GM19351 (cell line): ENCODE results near the gene NPHS1.

ENCODE experiments used
- ATAC-seq: cut with Tn5 transposase; IDR thresholded peaks from one replicate; pipeline ENCODE4 v1.9.1; 2021; ENCODE audit warnings: mild to moderate bottlenecking, moderate library complexity; ENCODE audit not compliant: unreplicated experiment

The NPHS1 gene

DNA sequence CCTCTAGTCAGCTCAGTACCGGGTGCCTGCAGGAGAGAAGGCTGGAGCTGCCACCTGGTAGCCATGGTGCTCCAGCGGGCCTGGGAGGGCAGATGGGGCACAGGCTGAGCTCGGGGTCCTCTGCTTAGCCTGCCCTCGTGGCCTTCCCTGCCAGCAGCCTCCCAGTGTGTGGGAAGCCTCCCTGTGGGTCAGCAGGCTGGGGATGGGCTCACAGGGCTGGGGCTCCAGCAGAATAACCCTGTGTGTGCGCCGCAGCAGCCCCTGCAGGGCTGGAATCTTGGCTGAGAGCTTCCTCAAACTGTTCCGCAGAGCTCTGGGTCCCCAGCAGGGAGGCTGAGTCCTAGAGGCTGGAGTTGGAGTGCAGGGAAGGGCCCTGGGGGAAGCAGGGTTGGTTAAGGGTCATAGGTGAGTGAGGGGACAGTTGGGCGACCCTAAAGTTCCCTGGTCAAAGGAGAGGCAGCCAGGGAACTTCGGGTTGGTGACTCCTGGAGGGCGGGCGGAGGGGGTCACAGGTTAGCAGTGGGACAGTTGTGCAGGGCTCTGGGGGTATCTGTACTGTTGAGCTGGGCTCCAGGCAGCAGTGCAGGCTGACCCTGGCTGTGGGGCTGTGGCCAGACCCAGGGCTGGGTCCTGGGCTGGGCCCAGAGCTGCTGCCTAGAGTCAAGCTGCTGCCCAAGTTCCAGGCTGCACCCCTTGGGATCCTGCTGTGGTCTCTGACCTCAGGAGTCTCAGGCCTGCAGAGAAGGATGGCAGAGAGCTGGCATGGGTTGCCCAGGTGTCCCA, 62.9 kb downstream of the NPHS1 start:
- ATAC-seq = no peak

DNA sequence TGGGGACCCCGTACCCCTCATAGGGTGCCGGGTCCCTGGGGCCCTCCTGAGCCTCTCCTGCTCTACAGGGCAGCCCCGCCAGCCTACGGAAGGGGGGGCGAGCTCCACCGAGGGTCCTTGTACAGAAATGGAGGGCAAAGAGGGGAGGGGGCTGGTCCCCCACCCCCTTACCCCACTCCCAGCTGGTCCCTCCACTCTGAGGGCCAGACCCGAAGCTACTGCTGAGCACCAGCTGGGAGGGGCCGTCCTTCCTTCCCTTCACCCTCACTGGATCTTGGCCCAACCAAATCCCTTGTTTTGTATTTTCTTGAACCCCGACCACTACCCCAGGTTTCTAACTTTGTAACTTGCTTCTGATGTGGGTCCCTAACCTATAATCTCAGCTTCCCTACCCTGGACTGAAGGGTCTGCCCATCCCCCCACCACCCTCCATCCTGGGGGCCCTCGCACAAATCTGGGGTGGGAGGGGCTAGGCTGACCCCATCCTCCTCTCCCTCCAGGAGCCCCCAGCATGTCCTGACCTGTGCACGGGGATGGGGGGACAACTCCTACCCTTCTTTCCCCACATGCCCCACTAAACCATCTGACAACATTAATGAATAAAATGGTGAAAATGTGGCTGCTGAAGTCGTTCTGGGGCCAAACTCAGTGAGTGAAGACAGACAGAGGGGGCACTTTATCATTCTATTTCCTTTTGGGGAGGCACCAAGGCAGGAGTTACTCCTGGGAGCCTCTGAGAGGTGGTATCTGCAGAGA, 63.9 kb downstream of the NPHS1 start:
- ATAC-seq = no peak

DNA sequence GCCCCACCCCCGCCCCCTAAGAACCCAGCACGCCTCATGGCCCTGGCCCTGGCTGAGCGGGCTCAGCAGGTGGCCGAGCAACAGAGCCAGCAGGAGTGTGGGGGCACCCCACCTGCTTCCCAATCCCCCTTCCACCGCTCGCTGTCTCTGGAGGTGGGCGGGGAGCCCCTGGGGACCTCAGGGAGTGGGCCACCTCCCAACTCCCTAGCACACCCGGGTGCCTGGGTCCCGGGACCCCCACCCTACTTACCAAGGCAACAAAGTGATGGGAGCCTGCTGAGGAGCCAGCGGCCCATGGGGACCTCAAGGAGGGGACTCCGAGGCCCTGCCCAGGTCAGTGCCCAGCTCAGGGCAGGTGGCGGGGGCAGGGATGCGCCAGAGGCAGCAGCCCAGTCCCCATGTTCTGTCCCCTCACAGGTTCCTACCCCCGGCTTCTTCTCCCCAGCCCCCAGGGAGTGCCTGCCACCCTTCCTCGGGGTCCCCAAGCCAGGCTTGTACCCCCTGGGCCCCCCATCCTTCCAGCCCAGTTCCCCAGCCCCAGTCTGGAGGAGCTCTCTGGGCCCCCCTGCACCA, 65.0 kb downstream of the NPHS1 start:
- ATAC-seq = no peak

DNA sequence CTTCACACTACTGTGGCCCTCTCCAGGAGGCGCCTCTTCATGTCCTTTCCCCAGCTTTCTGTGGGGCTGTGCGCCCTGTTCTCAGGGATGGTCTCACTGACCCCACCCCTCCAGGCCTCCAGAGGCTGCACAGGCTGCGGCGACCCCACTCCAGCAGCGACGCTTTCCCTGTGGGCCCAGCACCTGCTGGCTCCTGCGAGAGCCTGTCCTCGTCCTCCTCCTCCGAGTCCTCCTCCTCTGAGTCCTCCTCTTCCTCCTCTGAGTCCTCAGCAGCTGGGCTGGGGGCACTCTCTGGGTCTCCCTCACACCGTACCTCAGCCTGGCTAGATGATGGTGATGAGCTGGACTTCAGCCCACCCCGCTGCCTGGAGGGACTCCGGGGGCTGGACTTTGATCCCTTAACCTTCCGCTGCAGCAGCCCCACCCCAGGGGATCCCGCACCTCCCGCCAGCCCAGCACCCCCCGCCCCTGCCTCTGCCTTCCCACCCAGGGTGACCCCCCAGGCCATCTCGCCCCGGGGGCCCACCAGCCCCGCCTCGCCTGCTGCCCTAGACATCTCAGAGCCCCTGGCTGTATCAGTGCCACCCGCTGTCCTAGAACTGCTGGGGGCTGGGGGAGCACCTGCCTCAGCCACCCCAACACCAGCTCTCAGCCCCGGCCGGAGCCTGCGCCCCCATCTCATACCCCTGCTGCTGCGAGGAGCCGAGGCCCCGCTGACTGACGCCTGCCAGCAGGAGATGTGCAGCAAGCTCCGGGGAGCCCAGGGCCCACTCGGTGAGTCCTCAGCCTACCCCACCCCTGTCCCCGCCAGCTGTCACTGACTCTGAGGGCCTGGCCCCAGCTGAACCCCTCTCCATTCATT, 65.8 kb downstream of the NPHS1 start:
- ATAC-seq = no peak

DNA sequence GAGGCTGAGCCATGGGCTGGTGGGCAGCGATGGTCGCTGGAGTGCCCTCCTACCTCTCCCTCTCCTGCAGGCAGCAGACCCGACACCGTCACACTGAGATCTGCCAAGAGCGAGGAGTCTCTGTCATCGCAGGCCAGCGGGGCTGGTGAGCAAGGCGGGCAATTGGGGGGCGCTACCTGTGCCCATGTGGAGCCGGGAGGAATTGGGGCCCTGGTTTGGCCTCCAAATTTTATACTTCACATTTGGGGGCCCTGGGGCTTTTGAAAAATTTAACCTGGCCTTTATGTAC, 67.0 kb downstream of the NPHS1 start:
- no peak for ATAC-seq

DNA sequence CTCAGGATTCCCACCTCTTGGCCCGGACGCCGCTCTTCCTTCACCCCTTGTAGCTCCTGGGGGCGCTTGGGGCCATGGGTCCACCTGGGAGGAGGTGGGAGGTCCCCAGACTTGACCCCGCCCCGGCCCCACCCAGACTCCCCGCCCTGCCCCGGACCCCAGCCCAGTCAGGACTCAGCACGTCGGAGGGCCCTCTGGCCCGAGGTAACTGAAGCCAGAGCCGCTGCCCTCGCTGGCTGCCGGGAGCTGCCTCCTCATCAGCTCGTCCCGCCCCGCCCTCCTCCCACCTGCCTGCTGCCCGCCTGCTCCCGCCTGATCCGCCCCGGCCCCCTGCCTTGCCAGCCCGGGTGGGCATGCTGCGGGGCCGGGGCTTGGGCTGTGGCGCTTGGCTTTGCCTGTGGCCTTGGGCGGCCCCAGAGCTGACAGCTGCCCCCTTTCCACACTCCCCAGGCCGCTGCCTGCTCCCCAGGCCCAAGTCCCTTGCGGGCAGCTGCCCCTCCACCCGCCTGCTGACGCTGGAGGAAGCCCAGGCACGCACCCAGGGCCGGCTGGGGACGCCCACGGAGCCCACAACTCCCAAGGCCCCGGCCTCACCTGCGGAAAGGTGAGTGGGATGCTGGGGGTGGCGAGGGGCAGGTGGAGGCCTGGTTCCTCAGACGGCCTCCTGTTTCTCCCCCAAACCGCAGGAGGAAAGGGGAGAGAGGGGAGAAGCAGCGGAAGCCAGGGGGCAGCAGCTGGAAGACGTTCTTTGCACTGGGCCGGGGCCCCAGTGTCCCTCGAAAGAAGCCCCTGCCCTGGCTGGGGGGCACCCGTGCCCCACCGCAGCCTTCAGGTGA, 67.6 kb downstream of the NPHS1 start:
- no peak for ATAC-seq

DNA sequence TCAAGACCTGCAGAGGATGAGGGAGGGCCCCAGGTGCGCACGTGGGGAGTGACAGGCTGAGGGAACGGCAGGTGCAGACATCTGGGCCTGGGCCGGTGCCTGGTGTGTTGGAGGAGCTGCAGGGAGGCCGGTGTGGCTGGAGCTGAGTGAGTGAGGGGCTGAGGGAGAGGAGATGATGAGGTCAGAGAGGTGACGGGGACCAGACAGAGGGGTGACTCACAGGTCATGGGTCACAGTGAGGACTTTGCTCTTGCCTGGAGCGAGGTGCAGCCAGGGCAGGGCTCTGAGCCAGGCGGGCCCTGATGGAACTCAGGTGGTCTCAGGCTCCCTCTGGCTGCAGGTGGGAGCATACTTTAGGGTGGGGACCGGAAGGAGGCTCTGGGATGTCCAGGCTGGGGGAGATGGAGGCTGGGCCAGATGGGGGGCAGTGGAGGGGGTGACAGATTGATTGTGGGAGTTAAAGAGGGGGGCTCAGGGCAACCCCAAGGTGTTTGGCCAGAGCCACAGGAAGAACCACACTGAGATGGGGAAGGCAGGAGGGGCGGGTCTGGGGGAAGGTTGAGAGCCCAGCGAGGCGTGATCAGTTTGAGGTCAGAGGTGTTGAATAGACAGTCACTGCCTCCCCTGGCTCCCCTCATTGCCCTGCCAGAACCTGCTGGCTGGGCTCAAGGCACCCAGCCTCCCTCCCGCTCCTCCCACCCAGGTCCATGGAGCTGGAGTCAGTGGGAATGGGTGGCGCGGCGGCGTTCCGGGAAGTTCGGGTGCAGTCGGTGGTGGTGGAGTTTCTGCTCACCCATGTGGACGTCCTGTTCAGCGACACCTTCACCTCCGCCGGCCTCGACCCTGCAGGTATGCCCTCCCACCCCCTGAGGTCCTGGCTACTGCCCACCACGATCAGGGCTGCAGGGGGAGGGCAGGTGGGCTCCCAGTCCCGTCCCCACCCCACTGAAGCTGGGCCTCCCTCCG, 68.6 kb downstream of the NPHS1 start:
- no peak for ATAC-seq

DNA sequence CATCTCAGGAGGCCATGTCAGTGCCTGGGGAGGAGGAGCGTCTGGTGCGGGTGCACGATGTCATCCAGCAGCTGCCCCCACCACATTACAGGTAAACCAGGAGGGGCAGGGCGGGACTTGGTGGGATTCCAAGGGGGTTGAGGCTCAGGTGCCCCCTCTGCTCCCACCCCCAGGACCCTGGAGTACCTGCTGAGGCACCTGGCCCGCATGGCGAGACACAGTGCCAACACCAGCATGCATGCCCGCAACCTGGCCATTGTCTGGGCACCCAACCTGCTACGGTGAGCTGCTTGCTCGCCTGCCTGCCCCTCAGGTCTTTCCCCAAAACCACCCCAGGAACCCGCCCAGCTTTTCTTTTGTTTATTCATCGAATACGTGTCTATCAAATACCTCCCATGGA, 69.7 kb downstream of the NPHS1 start:
- no peak for ATAC-seq

DNA sequence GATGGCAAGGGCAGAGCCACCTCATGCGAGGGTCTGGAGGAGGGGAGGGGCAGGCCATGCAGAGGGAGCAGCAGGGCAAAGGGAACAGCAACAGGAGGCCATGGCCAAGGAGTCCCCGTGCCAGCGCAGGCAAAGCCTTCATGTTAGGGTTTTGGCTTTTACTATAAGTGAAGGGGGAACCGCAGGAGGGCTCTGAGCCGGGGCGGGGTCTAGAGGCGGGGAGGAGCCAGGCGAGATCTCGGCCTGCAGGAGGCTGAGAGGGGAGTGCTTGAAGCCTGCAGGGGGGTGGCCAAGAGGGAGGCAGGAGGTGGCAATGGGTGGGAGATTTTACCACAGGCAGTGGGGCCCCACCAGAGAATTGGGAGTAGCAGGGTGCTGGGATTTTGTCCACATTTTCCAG, 70.7 kb downstream of the NPHS1 start:
- ATAC-seq = no peak

DNA sequence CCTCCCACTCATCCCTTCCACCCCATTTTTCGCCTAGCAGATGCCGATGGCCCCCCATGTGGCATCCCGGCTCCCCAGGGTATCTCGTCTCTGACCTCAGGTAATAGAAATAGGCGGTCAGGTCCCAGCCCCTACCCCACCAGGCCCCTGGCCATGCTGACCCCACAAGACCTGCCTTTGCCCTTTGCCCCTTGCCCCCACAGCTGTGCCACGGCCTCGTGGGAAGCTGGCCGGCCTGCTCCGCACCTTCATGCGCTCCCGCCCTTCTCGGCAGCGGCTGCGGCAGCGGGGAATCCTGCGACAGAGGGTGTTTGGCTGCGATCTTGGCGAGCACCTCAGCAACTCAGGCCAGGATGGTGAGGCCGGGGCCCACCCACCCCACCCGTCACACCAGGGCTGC, 71.6 kb downstream of the NPHS1 start:
- no peak for ATAC-seq

DNA sequence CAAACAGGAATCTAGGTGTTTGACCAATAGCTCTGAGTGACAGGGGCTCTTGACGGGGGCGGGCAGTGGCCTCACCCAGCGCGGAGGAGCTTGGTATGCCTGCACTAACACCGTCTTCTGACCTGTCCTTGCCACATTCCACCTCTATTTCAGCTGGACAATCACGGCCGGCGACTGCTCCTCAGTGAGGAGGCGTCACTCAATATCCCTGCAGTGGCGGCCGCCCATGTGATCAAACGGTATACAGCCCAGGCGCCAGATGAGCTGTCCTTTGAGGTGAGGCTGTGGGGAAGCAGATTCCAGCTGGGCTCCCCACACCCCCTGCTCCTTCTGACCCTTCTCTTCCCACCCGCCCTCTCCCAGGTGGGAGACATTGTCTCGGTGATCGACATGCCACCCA, 72.2 kb downstream of the NPHS1 start:
- no peak for ATAC-seq

DNA sequence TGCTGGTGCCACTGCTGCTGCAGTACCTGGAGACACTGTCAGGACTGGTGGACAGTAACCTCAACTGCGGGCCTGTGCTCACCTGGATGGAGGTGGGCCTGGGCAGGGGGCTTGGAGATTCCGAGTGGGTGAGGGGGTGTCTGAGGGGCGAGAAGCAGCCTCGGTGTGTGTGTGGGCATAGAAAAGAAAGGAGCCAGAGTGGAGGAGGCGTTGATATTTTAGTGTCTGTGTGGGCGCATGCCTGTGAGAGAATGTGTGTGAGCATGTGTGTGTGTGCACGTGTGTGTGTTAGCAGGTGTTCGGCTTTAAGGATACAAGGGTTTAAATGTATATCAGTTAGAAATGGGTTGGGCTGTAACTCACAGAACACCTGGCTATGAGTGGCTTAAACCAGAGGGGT, 73.3 kb downstream of the NPHS1 start:
- no peak for ATAC-seq

DNA sequence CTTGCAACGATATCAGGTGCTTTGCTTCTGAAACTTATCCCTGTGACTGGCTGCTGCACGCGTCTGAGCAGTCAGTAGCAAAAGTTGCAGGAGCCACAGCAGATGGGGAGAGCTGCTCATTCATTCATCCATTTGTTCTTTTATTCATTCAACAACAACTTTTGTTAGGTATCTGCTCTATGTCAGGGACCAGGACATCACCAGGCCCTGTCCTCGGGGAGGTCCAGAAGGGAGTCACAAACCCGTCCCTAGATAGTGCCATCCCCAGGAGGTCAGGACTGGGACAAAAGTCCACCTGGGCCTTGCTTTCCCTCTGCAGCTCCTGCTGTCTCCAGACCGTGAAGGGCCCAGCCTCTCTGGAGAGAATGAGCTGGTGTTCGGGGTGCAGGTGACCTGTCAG, 74.3 kb downstream of the NPHS1 start:
- no peak for ATAC-seq

DNA sequence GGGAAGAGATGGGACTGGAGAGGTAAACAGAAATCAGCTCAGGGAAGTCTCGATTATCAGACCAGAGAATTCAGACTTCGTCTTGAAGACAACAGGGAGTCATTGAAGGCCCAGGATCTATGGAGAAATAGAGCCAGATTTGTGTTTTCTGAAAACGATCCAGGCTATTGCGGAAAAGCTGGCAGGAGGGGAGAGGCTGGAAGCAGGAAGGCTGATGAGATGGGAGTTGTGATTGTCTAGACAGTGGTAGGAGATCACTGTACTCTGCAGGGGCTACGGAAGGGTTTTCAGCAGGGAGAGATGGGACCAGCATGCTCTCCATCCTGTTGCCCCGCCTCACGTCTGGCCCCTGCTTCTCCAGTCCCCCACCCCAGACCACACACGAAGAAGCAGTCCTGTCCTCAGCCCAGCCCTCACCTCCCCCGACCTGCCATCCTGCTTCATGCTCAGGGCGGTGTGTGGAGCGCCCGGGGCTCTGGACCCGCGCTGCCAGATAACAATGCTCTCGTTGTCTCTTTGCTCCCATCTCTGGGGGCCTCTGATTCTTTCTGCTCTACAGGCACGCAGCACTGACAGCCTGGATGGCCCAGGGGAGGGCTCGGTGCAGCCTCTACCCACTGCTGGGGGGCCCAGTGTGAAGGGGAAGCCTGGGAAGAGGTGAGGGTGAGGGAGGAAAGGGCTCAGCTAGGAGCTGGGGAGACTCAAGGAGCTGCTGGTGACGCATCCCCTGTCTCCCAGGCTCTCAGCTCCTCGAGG, 75.0 kb downstream of the NPHS1 start:
- no peak for ATAC-seq

DNA sequence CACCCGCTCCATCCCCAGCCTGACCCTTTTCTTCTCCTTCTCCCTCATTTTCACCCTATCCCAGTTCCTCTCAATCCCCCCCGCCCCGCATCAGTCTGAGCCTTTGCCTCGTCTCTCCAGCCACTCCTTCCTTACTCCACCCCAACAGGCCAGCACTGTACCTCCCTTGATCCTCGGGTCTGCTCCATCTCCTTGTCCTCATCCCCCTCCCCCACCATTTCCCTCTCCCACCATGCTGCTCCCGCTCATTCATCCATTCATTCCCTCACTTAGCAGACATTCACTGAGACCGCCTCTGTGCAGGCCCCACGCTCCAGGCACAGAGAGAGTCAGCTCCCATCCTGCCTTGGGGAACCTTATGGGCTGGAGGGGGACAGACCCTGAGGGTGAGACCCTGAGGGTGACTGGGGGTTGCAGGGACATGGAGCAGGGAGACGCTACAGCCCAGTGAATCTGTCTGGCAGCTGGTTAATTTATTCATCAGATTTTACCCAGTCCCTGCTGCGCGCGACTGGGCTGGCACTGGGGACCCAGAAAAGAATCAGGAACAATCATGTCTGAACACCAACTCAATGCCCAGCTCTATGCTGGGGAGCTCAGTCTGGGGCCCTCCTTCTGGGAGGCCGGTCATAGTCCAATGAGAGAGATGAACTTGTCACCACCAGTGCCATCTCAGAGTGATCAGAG, 76.1 kb downstream of the NPHS1 start:
- ATAC-seq = no peak
